Measurements from ENCODE around the gene GAS2L1. TPM values are rescaled to one million over a fixed set of nuclear protein-coding genes. Genes with fewer than 3 reads are reported as not detected.

Gene GAS2L1
- polyA plus RNA-seq, 4 donors, result 3.9 to 49.0 (median 29.0) TPM

- FAIRE-seq (no peak), DNase-seq (no peak)
- H3K4me3 ChIP-seq (ENCODE audit: low read depth in 1 of 3, low read length in 3 of 3), result no peak overlapping the region
- no peak overlapping the region for H3K27ac ChIP-seq (ENCODE audit: low read depth in 1 of 3, low read length in 2 of 3)
- no peaks in the 10 kb centered on the region for H3K4me1 ChIP-seq (ENCODE audit: control insufficient read depth in 3 of 3, insufficient read depth in 2 of 3, low read depth in 1 of 3, low read length in 2 of 3)
- no peaks in the 10 kb centered on the region for H3K9me3 ChIP-seq (ENCODE audit: control insufficient read depth in 2 of 2, insufficient read depth in 1 of 2, low read depth in 1 of 2, low read length in 1 of 2)
- H3K27me3 ChIP-seq (ENCODE audit: control insufficient read depth in 3 of 3, insufficient read depth in 3 of 3, low read length in 3 of 3), result no peaks in the 10 kb centered on the region
- peaks cover 10 to 34% (median 12%) of the 10 kb centered on the region in 3 donors for H3K36me3 ChIP-seq (ENCODE audit: control insufficient read depth in 3 of 3, insufficient read depth in 2 of 3, low read depth in 1 of 3, low read length in 3 of 3)
These were observed 17.2 kb downstream of the GAS2L1 start for GRCh38 chr22:29323641-29324040.

- DNase-seq, result no peak
- FAIRE-seq, result no peak
- Histone ChIP-seq H3K9me3 (ENCODE audit: control insufficient read depth in 2 of 2, insufficient read depth in 1 of 2, low read depth in 1 of 2, low read length in 1 of 2) (no peaks in the 10 kb centered on the region), H3K4me1 (ENCODE audit: control insufficient read depth in 3 of 3, insufficient read depth in 2 of 3, low read depth in 1 of 3, low read length in 2 of 3) (no peaks in the 10 kb centered on the region), H3K36me3 (ENCODE audit: control insufficient read depth in 3 of 3, insufficient read depth in 2 of 3, low read depth in 1 of 3, low read length in 3 of 3) (peaks cover 14 to 51% (median 18%) of the 10 kb centered on the region in 3 donors), H3K27ac (ENCODE audit: low read depth in 1 of 3, low read length in 2 of 3) (no peak overlapping the region), H3K4me3 (ENCODE audit: low read depth in 1 of 3, low read length in 3 of 3) (no peak overlapping the region), H3K27me3 (ENCODE audit: control insufficient read depth in 3 of 3, insufficient read depth in 3 of 3, low read length in 3 of 3) (no peaks in the 10 kb centered on the region)
- WGBS, 3 donors, result 80 to 84% (median 84%) methylated on average over 8 of the region's 8 CpGs
These were observed 18.9 kb downstream of the GAS2L1 start for GRCh38 chr22:29325356-29325755.

GRCh38 chr22:29325785-29326315 is 19.4 kb downstream of the GAS2L1 start:
- H3K27me3 ChIP-seq (ENCODE audit: control insufficient read depth in 3 of 3, insufficient read depth in 3 of 3, low read length in 3 of 3), result no peaks in the 10 kb centered on the region
- 65 to 86% (median 84%) methylated on average over 9 of the region's 9 CpGs for WGBS, 3 donors
- no peaks in the 10 kb centered on the region for H3K9me3 ChIP-seq (ENCODE audit: control insufficient read depth in 2 of 2, insufficient read depth in 1 of 2, low read depth in 1 of 2, low read length in 1 of 2)
- FAIRE-seq (no peak), DNase-seq (no peak)
- no peaks in the 10 kb centered on the region for H3K4me1 ChIP-seq (ENCODE audit: control insufficient read depth in 3 of 3, insufficient read depth in 2 of 3, low read depth in 1 of 3, low read length in 2 of 3)
- no peak overlapping the region for H3K27ac ChIP-seq (ENCODE audit: low read depth in 1 of 3, low read length in 2 of 3)
- H3K4me3 ChIP-seq (ENCODE audit: low read depth in 1 of 3, low read length in 3 of 3), result no peak overlapping the region
- H3K36me3 ChIP-seq (ENCODE audit: control insufficient read depth in 3 of 3, insufficient read depth in 2 of 3, low read depth in 1 of 3, low read length in 3 of 3), result peaks cover 15 to 56% (median 19%) of the 10 kb centered on the region in 3 donors

- no peaks in the 10 kb centered on the region for H3K27me3 ChIP-seq (ENCODE audit: control insufficient read depth in 3 of 3, insufficient read depth in 3 of 3, low read length in 3 of 3)
These were observed 20.0 kb downstream of the GAS2L1 start for GRCh38 chr22:29326481-29326880.

GRCh38 chr22:29327089-29327764 is 20.8 kb downstream of the GAS2L1 start:
- Histone ChIP-seq H3K4me1 (ENCODE audit: control insufficient read depth in 3 of 3, insufficient read depth in 2 of 3, low read depth in 1 of 3, low read length in 2 of 3) (no peaks in the 10 kb centered on the region), H3K9me3 (ENCODE audit: control insufficient read depth in 2 of 2, insufficient read depth in 1 of 2, low read depth in 1 of 2, low read length in 1 of 2) (no peaks in the 10 kb centered on the region), H3K27me3 (ENCODE audit: control insufficient read depth in 3 of 3, insufficient read depth in 3 of 3, low read length in 3 of 3) (no peaks in the 10 kb centered on the region), H3K27ac (ENCODE audit: low read depth in 1 of 3, low read length in 2 of 3) (no peak overlapping the region), H3K36me3 (ENCODE audit: control insufficient read depth in 3 of 3, insufficient read depth in 2 of 3, low read depth in 1 of 3, low read length in 3 of 3) (peaks cover 21 to 70% (median 22%) of the 10 kb centered on the region in 3 donors), H3K4me3 (ENCODE audit: low read depth in 1 of 3, low read length in 3 of 3) (no peak overlapping the region)
- 83 to 88% (median 87%) methylated on average over 15 of the region's 15 CpGs for WGBS, 3 donors
- FAIRE-seq, result no peak
- DNase-seq, result no peak

More at GRCh38 chr22:29326481-29326880, 20.0 kb downstream of the GAS2L1 start:
- Histone ChIP-seq H3K9me3 (ENCODE audit: control insufficient read depth in 2 of 2, insufficient read depth in 1 of 2, low read depth in 1 of 2, low read length in 1 of 2) (no peaks in the 10 kb centered on the region), H3K36me3 (ENCODE audit: control insufficient read depth in 3 of 3, insufficient read depth in 2 of 3, low read depth in 1 of 3, low read length in 3 of 3) (peaks cover 19 to 63% (median 19%) of the 10 kb centered on the region in 3 donors), H3K27ac (ENCODE audit: low read depth in 1 of 3, low read length in 2 of 3) (no peak overlapping the region), H3K4me1 (ENCODE audit: control insufficient read depth in 3 of 3, insufficient read depth in 2 of 3, low read depth in 1 of 3, low read length in 2 of 3) (no peaks in the 10 kb centered on the region), H3K4me3 (ENCODE audit: low read depth in 1 of 3, low read length in 3 of 3) (no peak overlapping the region)
- WGBS, 3 donors, result 51 to 83% (median 69%) methylated on average over 10 of the region's 10 CpGs
- no peak for DNase-seq
- FAIRE-seq, result no peak

GRCh38 chr22:29328055-29328454 is 21.6 kb downstream of the GAS2L1 start:
- FAIRE-seq (no peak), DNase-seq (no peak)
- Histone ChIP-seq H3K4me1 (ENCODE audit: control insufficient read depth in 3 of 3, insufficient read depth in 2 of 3, low read depth in 1 of 3, low read length in 2 of 3) (no peaks in the 10 kb centered on the region), H3K36me3 (ENCODE audit: control insufficient read depth in 3 of 3, insufficient read depth in 2 of 3, low read depth in 1 of 3, low read length in 3 of 3) (peaks cover 22 to 78% (median 25%) of the 10 kb centered on the region in 3 donors), H3K27me3 (ENCODE audit: control insufficient read depth in 3 of 3, insufficient read depth in 3 of 3, low read length in 3 of 3) (no peaks in the 10 kb centered on the region), H3K27ac (ENCODE audit: low read depth in 1 of 3, low read length in 2 of 3) (no peak overlapping the region), H3K9me3 (ENCODE audit: control insufficient read depth in 2 of 2, insufficient read depth in 1 of 2, low read depth in 1 of 2, low read length in 1 of 2) (no peaks in the 10 kb centered on the region), H3K4me3 (ENCODE audit: low read depth in 1 of 3, low read length in 3 of 3) (no peak overlapping the region)
- 89 to 90% (median 90%) methylated on average over 4 to 5 of the region's 5 CpGs for WGBS, 3 donors

GRCh38 chr22:29328566-29329500 is 22.4 kb downstream of the GAS2L1 start:
- H3K36me3 ChIP-seq (ENCODE audit: control insufficient read depth in 3 of 3, insufficient read depth in 2 of 3, low read depth in 1 of 3, low read length in 3 of 3), result peaks cover 25 to 84% (median 26%) of the 10 kb centered on the region in 3 donors
- WGBS, 3 donors, result 88 to 97% (median 90%) methylated on average over 33 to 34 of the region's 34 CpGs
- H3K4me3 ChIP-seq (ENCODE audit: low read depth in 1 of 3, low read length in 3 of 3), result no peak overlapping the region
- H3K9me3 ChIP-seq (ENCODE audit: control insufficient read depth in 2 of 2, insufficient read depth in 1 of 2, low read depth in 1 of 2, low read length in 1 of 2), result no peaks in the 10 kb centered on the region
- no peak for DNase-seq
- no peak overlapping the region for H3K27ac ChIP-seq (ENCODE audit: low read depth in 1 of 3, low read length in 2 of 3)
- no peaks in the 10 kb centered on the region for H3K27me3 ChIP-seq (ENCODE audit: control insufficient read depth in 3 of 3, insufficient read depth in 3 of 3, low read length in 3 of 3)
- FAIRE-seq, result no peak
- H3K4me1 ChIP-seq (ENCODE audit: control insufficient read depth in 3 of 3, insufficient read depth in 2 of 3, low read depth in 1 of 3, low read length in 2 of 3), result no peaks in the 10 kb centered on the region

- Histone ChIP-seq H3K9me3 (ENCODE audit: control insufficient read depth in 2 of 2, insufficient read depth in 1 of 2, low read depth in 1 of 2, low read length in 1 of 2) (no peaks in the 10 kb centered on the region), H3K27ac (ENCODE audit: low read depth in 1 of 3, low read length in 2 of 3) (no peak overlapping the region), H3K4me3 (ENCODE audit: low read depth in 1 of 3, low read length in 3 of 3) (no peak overlapping the region), H3K36me3 (ENCODE audit: control insufficient read depth in 3 of 3, insufficient read depth in 2 of 3, low read depth in 1 of 3, low read length in 3 of 3) (peaks cover 26 to 91% (median 26%) of the 10 kb centered on the region in 3 donors), H3K27me3 (ENCODE audit: control insufficient read depth in 3 of 3, insufficient read depth in 3 of 3, low read length in 3 of 3) (no peaks in the 10 kb centered on the region), H3K4me1 (ENCODE audit: control insufficient read depth in 3 of 3, insufficient read depth in 2 of 3, low read depth in 1 of 3, low read length in 2 of 3) (no peaks in the 10 kb centered on the region)
- DNase-seq, result no peak
- WGBS, 3 donors, result 93 to 94% (median 94%) methylated on average over 10 to 11 of the region's 11 CpGs
- FAIRE-seq, result no peak
These were observed 23.1 kb downstream of the GAS2L1 start for GRCh38 chr22:29329581-29329980.
